Panc1 (cell line): Measurements from ENCODE around the gene CAPSL. TPM values are rescaled to one million over a fixed set of nuclear protein-coding genes. Genes with fewer than 3 reads are reported as not detected.

ENCODE experiments used
- ATAC-seq: fragments of 200-7000 bp; cut with Tn5 transposase; 2 replicates; pipeline ENCODE4 v1.9.1; 2020; ENCODE audit warnings: mild to moderate bottlenecking, moderate library complexity
- BruUV-seq: library from RNA; stranded (reverse); fragments of 400-500 nt; replicated peaks from 2 replicates; lab custom pipeline; 2021; lab: Mats Ljungman, UMichigan
- CTCF ChIA-PET: fragments of 300-600 bp; sonication (Branson Sonifier 250); formaldehyde crosslinking; loops from one replicate; lab custom pipeline; 2022; ENCODE audit warnings: antibody characterized with exemption; lab: Charles Lee
- POLR2A ChIA-PET: fragments of 300-600 bp; sonication (Branson Sonifier 250); formaldehyde crosslinking; loops from one replicate; lab custom pipeline; 2022; ENCODE audit warnings: antibody characterized with exemption; lab: Charles Lee
- DNase-seq: peaks from one replicate; pipeline ENCODE4 v3.0.0-alpha.2; 2010; ENCODE audit warnings: low read depth, low spot score
- H3K27ac ChIP-seq: 2 replicates; pipeline ENCODE4 v1.5.1; 2011; ENCODE audit warnings: mild to moderate bottlenecking, low read length, inconsistent platforms
- H3K27me3 ChIP-seq: fragments of 200-500 bp; sonication (Bioruptor generic); 2 replicates; pipeline ENCODE4 v1.6.0; 2014; ENCODE audit warnings: low read length, inconsistent platforms; ENCODE audit not compliant: control insufficient read depth, insufficient read depth
- H3K36me3 ChIP-seq: fragments of 200-500 bp; sonication (Bioruptor generic); 2 replicates; pipeline ENCODE4 v1.5.1; 2014; ENCODE audit warnings: inconsistent platforms, mild to moderate bottlenecking, low read length, moderate library complexity; ENCODE audit not compliant: control insufficient read depth, insufficient read depth
- H3K4me1 ChIP-seq: 2 replicates; pipeline ENCODE4 v1.5.1; 2011; ENCODE audit warnings: inconsistent platforms, mild to moderate bottlenecking, low read length, moderate library complexity; ENCODE audit not compliant: control insufficient read depth, insufficient read depth
- H3K4me3 ChIP-seq, 2 experiments: 2 replicates each; pipeline ENCODE4 v1.5.1; 2011 to 2012; ENCODE audit warnings: low read depth in 2 of 2, low read length in 2 of 2, mild to moderate bottlenecking in 2 of 2, inconsistent platforms in 1 of 2, moderate library complexity in 1 of 2
- H3K9me3 ChIP-seq: fragments of 200-500 bp; sonication (Bioruptor generic); 2 replicates; pipeline ENCODE4 v1.5.1; 2014; ENCODE audit warnings: low read depth, mild to moderate bottlenecking, inconsistent platforms, low read length, moderate library complexity; ENCODE audit not compliant: control insufficient read depth, insufficient read depth
- POLR2AphosphoS5 ChIP-seq: IDR thresholded peaks from 2 replicates; pipeline ENCODE4 v1.6.1; 2012; ENCODE audit warnings: mild to moderate bottlenecking, low read depth, low read length, moderate library complexity
- REST ChIP-seq, 2 experiments: IDR thresholded peaks; 2 replicates each; pipeline ENCODE4 v1.6.1; 2011 to 2012; ENCODE audit warnings: low read depth in 2 of 2, control low read depth in 1 of 2, low read length in 1 of 2, mild to moderate bottlenecking in 1 of 2, moderate library complexity in 1 of 2; ENCODE audit not compliant: insufficient read depth in 1 of 2
- SIN3A ChIP-seq: IDR thresholded peaks from 2 replicates; pipeline ENCODE4 v1.6.1; 2012; ENCODE audit warnings: low read depth, mild to moderate bottlenecking, low read length, moderate library complexity, borderline replicate concordance; ENCODE audit not compliant: insufficient read depth
- TCF7L2 ChIP-seq: IDR thresholded peaks from 2 replicates; pipeline ENCODE4 v1.6.1; 2011; ENCODE audit warnings: mild to moderate bottlenecking, low read depth, low read length, inconsistent platforms
- in situ Hi-C: cut with HindIII; loops from 2 replicates; pipeline ENCODE4 v1.10.0; 2016; ENCODE audit warnings: low sequenced_read_pairs, low pct_unique_long_range_greater_than_20kb
- intact Hi-C: fragments of 100-400 bp; cut with micrococcal nuclease; formaldehyde crosslinking; loops from one replicate; pipeline ENCODE4 v1.10.0; 2022; ENCODE audit not compliant: unreplicated experiment
- total RNA-seq: library from RNA; stranded (reverse); gene quantifications from one replicate; pipeline ENCODE4 v1.2.1, GENCODE V29; 2021; ENCODE audit not compliant: unreplicated experiment
- TF ChIP-seq, protein P1 (sequence below): fragments of 450-650 bp; IDR thresholded peaks from 2 replicates; pipeline ENCODE4 v1.5.1; 2017; ENCODE audit warnings: mild to moderate bottlenecking

CAPSL gene
- total RNA-seq, 1 experiment from 2014 or later: not detected

- no peaks in the 10 kb centered on the region for H3K4me1 ChIP-seq
- no peaks in the 10 kb centered on the region for H3K9me3 ChIP-seq
- DNase-seq: no peak
- no peak overlapping the region for H3K27ac ChIP-seq
- BruUV-seq: no TSS peak
- no peak overlapping the region for H3K4me3 ChIP-seq
- no peak for TF ChIP-seq REST (IDR thresholded peaks at IDR 0.05; ENCODE audit: insufficient read depth in 1 of 2, low read depth in 2 of 2, low read length in 1 of 2)
- TF ChIP-seq TCF7L2: no peak
- no peak for TF ChIP-seq POLR2AphosphoS5
- TF ChIP-seq SIN3A: no peak
- TF ChIP-seq, protein P1, sequence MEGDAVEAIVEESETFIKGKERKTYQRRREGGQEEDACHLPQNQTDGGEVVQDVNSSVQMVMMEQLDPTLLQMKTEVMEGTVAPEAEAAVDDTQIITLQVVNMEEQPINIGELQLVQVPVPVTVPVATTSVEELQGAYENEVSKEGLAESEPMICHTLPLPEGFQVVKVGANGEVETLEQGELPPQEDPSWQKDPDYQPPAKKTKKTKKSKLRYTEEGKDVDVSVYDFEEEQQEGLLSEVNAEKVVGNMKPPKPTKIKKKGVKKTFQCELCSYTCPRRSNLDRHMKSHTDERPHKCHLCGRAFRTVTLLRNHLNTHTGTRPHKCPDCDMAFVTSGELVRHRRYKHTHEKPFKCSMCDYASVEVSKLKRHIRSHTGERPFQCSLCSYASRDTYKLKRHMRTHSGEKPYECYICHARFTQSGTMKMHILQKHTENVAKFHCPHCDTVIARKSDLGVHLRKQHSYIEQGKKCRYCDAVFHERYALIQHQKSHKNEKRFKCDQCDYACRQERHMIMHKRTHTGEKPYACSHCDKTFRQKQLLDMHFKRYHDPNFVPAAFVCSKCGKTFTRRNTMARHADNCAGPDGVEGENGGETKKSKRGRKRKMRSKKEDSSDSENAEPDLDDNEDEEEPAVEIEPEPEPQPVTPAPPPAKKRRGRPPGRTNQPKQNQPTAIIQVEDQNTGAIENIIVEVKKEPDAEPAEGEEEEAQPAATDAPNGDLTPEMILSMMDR: no peak
- H3K27me3 ChIP-seq: no peaks in the 10 kb centered on the region
- intact Hi-C loops (no loop called here), in situ Hi-C loops (no loop called here)
- no peak for ATAC-seq
- H3K36me3 ChIP-seq: no peaks in the 10 kb centered on the region
- POLR2A ChIA-PET: interaction anchor here (0.7 kb wide), 1 partner anchor 35 kb away, joined by 3 read pairs; no protein-coding TSS in a partner anchor
- CTCF ChIA-PET: no interaction called here
Observed at GRCh38 chr5:35887321-35888100, 50.9 kb downstream of the CAPSL start.

- no peaks in the 10 kb centered on the region for H3K9me3 ChIP-seq
- no peaks in the 10 kb centered on the region for H3K27me3 ChIP-seq
- intact Hi-C loops (no loop called here), in situ Hi-C loops (no loop called here)
- ChIA-PET CTCF (no interaction called here), POLR2A (no interaction called here)
- ATAC-seq (no peak), DNase-seq (no peak)
- BruUV-seq: no TSS peak
- H3K4me3 ChIP-seq: no peak overlapping the region
- H3K4me1 ChIP-seq: no peaks in the 10 kb centered on the region
- H3K27ac ChIP-seq: no peak overlapping the region
- TF ChIP-seq SIN3A (no peak), TCF7L2 (no peak), REST (IDR thresholded peaks at IDR 0.05; ENCODE audit: insufficient read depth in 1 of 2, low read depth in 2 of 2, low read length in 1 of 2) (no peak), POLR2AphosphoS5 (no peak)
- TF ChIP-seq, protein P1: no peak
- no peaks in the 10 kb centered on the region for H3K36me3 ChIP-seq
Observed at GRCh38 chr5:35886381-35886780, 52.0 kb downstream of the CAPSL start.
